Aortic smooth muscle cell (primary cell): ENCODE measurements around the gene MDH1B. TPM values are rescaled to one million over a fixed set of nuclear protein-coding genes. Genes with fewer than 3 reads are reported as not detected.

ENCODE experiments used
- total RNA-seq: library from RNA; depleted of rRNA; stranded (reverse); fragments of >200 nt; gene quantifications from 2 replicates; pipeline ENCODE4 v1.2.3, GENCODE V29; 2014

MDH1B gene
- 1.3 and 1.7 TPM in 2 replicates for total RNA-seq

GRCh38 chr2:206765242-206766056, at the start of gene MDH1B, which contains the start of gene FASTKD2:
MDH1B (minus strand) TSS chr2:206765328; CDS start chr2:206765271, 57 bp downstream.
FASTKD2 (plus strand) TSS chr2:206765606; CDS start chr2:206766694, 1,088 bp downstream.

GRCh38 chr2:206718296-206718695, 46.8 kb downstream of the MDH1B start, which contains the start of gene DYTN:
DYTN (minus strand) TSS chr2:206718396; CDS start chr2:206718279, 117 bp downstream.

Other genes with a start within 250 kb of the MDH1B start
- gene FAM237A, start 122.8 kb downstream of the MDH1B start, total RNA-seq: not detected in 2 replicates
- not detected in 2 replicates for gene DYTN, start 46.9 kb downstream of the MDH1B start, total RNA-seq
- gene FASTKD2, start 278 bp upstream of the MDH1B start, total RNA-seq: 35.6 and 37.7 TPM in 2 replicates
- 0.12 and 0.13 TPM in 2 replicates for gene CPO, start 174.2 kb upstream of the MDH1B start, total RNA-seq